Measurements from ENCODE around the gene DLGAP5.
A peak's percentile ranks its signal among the peaks of the same experiment; 100 is the strongest.

The DLGAP5 gene

GRCh38 chr14:55107766-55108554, 83.4 kb downstream of the DLGAP5 start:
- peak; percentile 44 for DNase-seq

GRCh38 chr14:55105991-55106390, 85.4 kb downstream of the DLGAP5 start:
- DNase-seq = no peak

GRCh38 chr14:55103971-55104954, 87.1 kb downstream of the DLGAP5 start:
- no peak for DNase-seq

GRCh38 chr14:55103005-55103640, 88.3 kb downstream of the DLGAP5 start:
- peak; percentile 78 for DNase-seq

GRCh38 chr14:55102141-55102621, 89.2 kb downstream of the DLGAP5 start:
- peak; percentile 84 for DNase-seq

- no peak for DNase-seq
Measured at GRCh38 chr14:55101698-55102097, 89.7 kb downstream of the DLGAP5 start.

- no peak for DNase-seq
Measured at GRCh38 chr14:55099756-55100155, 91.6 kb downstream of the DLGAP5 start.

GRCh38 chr14:55098561-55098898, 92.9 kb downstream of the DLGAP5 start:
- no peak for DNase-seq
